Thyroid gland (tissue), 4 donors: ENCODE results near the gene KRT79. TPM values are rescaled to one million over a fixed set of nuclear protein-coding genes. Genes with fewer than 3 reads are reported as not detected.

Experiments used
- DNase-seq, 2 donors: peaks; one replicate each; pipeline ENCODE4 v3.0.0-alpha.2; 2019
- H3K27ac ChIP-seq, 3 donors: fragments of 200-600 bp; sonication (generic); 1 replicate in 2 of 3; 2 replicates in 1 of 3; pipeline ENCODE4 v1.5.1; 2016 to 2019; ENCODE audit warnings: mild to moderate bottlenecking in 1 of 3, moderate library complexity in 1 of 3
- H3K27me3 ChIP-seq: fragments of 200-600 bp; sonication (generic); one replicate; pipeline ENCODE4 v1.5.1; 2019
- H3K36me3 ChIP-seq, 2 donors: fragments of 200-600 bp; sonication (generic); one replicate each; pipeline ENCODE4 v1.5.1; 2016 to 2019
- H3K4me1 ChIP-seq, 2 donors: fragments of 200-600 bp; sonication (generic); one replicate each; pipeline ENCODE4 v1.5.1; 2017 to 2019
- H3K4me3 ChIP-seq, 3 donors: fragments of 200-600 bp; sonication (generic); replicated peaks in 1 of 3; 1 replicate in 2 of 3; 2 replicates in 1 of 3; pipeline ENCODE4 v1.5.1; 2016; ENCODE audit warnings: mild to moderate bottlenecking in 1 of 3
- H3K9me3 ChIP-seq: fragments of 200-600 bp; sonication (generic); one replicate; pipeline ENCODE4 v1.5.1; 2017
- POLR2A ChIP-seq, 2 donors: fragments of 450-650 bp; IDR thresholded peaks; one replicate each; pipeline ENCODE4 v1.6.1; 2017; ENCODE audit warnings: antibody characterized with exemption in 2 of 2, mild to moderate bottlenecking in 2 of 2, moderate library complexity in 1 of 2
- WGBS, 2 donors: methylation state at CpG; one replicate each; pipeline ENCODE4 v1.1.5; 2017; 5-methylcytosine and 5-hydroxymethylcytosine counted together
- intact Hi-C: fragments of 100-400 bp; cut with DNase I; formaldehyde crosslinking; loops from one replicate; pipeline ENCODE4 v1.15.1; 2023
- total RNA-seq, 4 donors: library from RNA; depleted of rRNA; stranded (reverse); fragments of >200 nt; gene quantifications; one replicate each; pipeline ENCODE4 v1.2.3, GENCODE V29; 2016
- TF ChIP-seq, protein P1 (sequence below), 6 experiments: fragments of 200-600 bp in 3 of 6; fragments of 450-650 bp in 3 of 6; sonication (generic) in 3 of 6; IDR thresholded peaks; one replicate each; pipeline ENCODE4 v1.5.1; 2016 to 2019; ENCODE audit warnings: antibody characterized with exemption in 6 of 6, mild to moderate bottlenecking in 2 of 6, inconsistent platforms in 1 of 6, moderate library complexity in 1 of 6

The KRT79 gene
- total RNA-seq, 4 donors from 2014 or later = not detected

DNA sequence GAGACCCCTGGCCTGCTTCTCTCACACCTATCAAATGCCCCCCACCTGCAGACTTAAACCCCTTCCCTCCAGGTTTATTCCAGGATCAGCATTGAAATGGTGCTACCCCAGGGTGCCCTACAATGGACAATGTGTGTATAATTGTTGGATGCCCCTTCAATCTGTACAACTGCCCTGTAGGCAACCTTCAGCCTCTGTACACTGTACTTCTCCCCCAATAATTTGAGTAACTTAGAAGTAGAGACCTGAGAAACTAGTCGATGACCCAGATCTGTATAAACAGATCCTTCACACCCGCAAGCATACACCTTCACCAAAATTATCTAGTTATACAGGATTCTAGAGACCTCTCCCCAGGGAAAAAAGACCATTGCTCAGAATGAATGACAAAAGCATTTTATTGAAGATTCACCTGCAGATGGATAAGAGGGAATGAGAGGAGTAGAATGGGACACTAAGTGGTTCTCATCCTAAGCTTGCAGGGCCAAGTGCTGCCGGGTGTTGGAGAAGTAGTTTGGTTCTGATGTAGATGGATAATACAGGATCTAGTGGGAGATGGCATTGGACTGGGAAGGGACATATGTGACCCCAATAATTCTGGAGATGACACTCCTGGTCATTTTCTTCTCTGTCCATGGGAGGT, 27.8 kb downstream of the KRT79 start:
- Histone ChIP-seq H3K36me3 (no peaks in the 10 kb centered on the region), H3K4me1 (peaks cover 8 to 18% of the 10 kb centered on the region in 2 donors), H3K4me3 (no peak overlapping the region), H3K9me3 (no peaks in the 10 kb centered on the region), H3K27me3 (no peaks in the 10 kb centered on the region), H3K27ac (no peak overlapping the region)
- no peak for DNase-seq
- TF ChIP-seq, protein P1, sequence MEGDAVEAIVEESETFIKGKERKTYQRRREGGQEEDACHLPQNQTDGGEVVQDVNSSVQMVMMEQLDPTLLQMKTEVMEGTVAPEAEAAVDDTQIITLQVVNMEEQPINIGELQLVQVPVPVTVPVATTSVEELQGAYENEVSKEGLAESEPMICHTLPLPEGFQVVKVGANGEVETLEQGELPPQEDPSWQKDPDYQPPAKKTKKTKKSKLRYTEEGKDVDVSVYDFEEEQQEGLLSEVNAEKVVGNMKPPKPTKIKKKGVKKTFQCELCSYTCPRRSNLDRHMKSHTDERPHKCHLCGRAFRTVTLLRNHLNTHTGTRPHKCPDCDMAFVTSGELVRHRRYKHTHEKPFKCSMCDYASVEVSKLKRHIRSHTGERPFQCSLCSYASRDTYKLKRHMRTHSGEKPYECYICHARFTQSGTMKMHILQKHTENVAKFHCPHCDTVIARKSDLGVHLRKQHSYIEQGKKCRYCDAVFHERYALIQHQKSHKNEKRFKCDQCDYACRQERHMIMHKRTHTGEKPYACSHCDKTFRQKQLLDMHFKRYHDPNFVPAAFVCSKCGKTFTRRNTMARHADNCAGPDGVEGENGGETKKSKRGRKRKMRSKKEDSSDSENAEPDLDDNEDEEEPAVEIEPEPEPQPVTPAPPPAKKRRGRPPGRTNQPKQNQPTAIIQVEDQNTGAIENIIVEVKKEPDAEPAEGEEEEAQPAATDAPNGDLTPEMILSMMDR (IDR thresholded peaks at IDR 0.05) = no peak
- no peak for TF ChIP-seq POLR2A (IDR thresholded peaks at IDR 0.05)
- intact Hi-C loops = no loop called here
- 91 to 93% methylated on average over 3 of the region's 3 CpGs for WGBS, 2 donors

DNA sequence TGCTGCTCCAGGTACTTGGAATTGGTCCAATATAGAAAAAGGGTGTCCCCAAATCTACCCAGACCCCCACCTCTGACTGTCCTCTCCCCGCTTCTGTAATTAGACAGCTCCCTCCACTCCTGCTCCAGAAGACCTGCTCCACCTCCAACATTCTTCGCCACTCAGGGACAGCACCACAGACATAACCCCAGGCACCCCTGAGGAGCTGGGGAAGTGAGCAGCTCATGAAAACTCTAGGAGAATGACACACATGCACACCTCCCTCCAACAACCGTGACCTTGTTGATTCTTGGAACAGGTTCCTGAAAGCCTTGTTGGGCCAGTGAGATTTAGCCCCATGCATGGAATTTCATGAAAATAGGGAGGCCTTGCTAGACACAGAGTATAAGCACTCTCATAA, 28.4 kb downstream of the KRT79 start:
- intact Hi-C loops = no loop called here
- 32 to 39% methylated on average over 3 of the region's 3 CpGs for WGBS, 2 donors
- TF ChIP-seq, protein P1 (IDR thresholded peaks at IDR 0.05) = no peak
- TF ChIP-seq POLR2A (IDR thresholded peaks at IDR 0.05) = no peak
- Histone ChIP-seq H3K4me3 (no peak overlapping the region), H3K27me3 (no peaks in the 10 kb centered on the region), H3K9me3 (no peaks in the 10 kb centered on the region), H3K4me1 (peaks cover 11 to 22% of the 10 kb centered on the region in 2 donors), H3K27ac (no peak overlapping the region), H3K36me3 (no peaks in the 10 kb centered on the region)
- peak; percentile 68 to 71 for DNase-seq

DNA sequence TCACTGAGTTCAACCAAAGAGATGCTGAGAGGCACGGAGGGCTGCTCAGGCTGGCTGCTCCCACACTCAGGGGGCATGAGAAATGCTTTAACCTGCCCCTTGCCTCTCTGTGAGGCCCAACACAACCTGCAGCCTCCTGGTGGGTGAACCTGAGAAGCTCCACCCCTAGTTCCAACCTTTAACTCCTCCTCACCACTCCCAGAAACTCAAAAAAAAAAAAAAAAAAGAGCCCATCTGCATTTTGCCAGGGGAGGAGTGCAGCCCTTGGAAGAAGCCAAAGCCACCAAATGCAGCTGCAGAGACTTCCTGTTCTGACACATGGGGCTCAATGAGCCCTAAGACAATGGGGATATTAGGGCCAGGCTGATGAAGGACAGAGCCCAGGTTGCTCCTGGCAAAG, 29.1 kb downstream of the KRT79 start:
- no peak overlapping the region for H3K27ac ChIP-seq
- H3K27me3 ChIP-seq = no peaks in the 10 kb centered on the region
- H3K4me1 ChIP-seq = peaks cover 18 to 29% of the 10 kb centered on the region in 2 donors
- no peak overlapping the region for H3K4me3 ChIP-seq
- no peaks in the 10 kb centered on the region for H3K9me3 ChIP-seq
- TF ChIP-seq, protein P1 (IDR thresholded peaks at IDR 0.05) = no peak
- TF ChIP-seq POLR2A (IDR thresholded peaks at IDR 0.05) = no peak
- 50 to 63% methylated on average over 1 of the region's 1 CpG for WGBS, 2 donors
- DNase-seq = no peak
- intact Hi-C loops = no loop called here
- H3K36me3 ChIP-seq = no peaks in the 10 kb centered on the region

DNA sequence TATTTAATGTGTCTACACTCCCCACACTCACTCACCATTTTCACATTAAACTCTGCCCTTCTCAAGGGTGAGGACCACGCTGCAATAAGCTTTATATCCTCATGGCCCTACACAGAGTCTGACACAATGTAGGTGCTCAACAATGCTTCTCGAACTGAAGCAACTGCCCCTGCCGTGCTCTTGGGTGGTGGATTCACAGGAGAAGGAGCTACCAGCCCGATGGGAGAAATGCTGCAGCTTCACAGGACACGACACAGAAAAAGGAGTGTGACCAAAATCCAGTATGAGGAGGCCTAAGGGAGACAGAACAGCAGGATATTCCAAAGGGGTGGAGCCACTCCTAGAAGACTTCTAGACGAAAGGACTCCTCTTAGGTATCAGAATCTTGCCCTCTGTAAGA, 31.7 kb downstream of the KRT79 start:
- Histone ChIP-seq H3K27me3 (no peaks in the 10 kb centered on the region), H3K27ac (no peak overlapping the region), H3K9me3 (no peaks in the 10 kb centered on the region), H3K36me3 (no peaks in the 10 kb centered on the region), H3K4me1 (peaks cover 18 to 39% of the 10 kb centered on the region in 2 donors), H3K4me3 (no peak overlapping the region)
- no peak for DNase-seq
- WGBS, 2 donors = 74 to 83% methylated on average over 6 of the region's 6 CpGs
- intact Hi-C loops = no loop called here
- no peak for TF ChIP-seq POLR2A (IDR thresholded peaks at IDR 0.05)
- TF ChIP-seq, protein P1 (IDR thresholded peaks at IDR 0.05) = no peak

DNA sequence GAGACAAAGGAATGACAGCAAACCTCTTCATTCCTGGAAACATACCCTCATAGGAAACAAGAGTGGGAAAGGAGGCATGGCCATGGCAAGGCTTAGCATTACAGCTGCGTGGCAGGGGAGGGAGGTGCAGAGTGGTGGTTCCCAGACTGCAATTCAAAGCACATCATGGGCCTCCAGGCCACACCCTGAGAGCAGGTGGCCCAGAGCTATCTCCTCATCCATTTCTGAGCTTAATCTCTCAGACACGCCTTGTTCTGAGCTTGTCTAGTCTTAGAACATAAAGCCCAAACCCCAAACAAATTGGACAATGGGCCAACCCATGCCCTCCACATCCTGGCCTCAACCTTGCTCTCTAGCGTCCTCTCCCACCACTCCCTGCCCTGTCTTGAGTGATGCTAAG, 32.3 kb downstream of the KRT79 start:
- TF ChIP-seq, protein P1 (IDR thresholded peaks at IDR 0.05) = no peak
- no peak for TF ChIP-seq POLR2A (IDR thresholded peaks at IDR 0.05)
- 77 to 83% methylated on average over 3 of the region's 3 CpGs for WGBS, 2 donors

More for the DNA sequence above, 32.3 kb downstream of the KRT79 start:
- DNase-seq = no peak
- intact Hi-C loops = no loop called here
- peaks cover 18 to 39% of the 10 kb centered on the region in 2 donors for H3K4me1 ChIP-seq
- peak overlapping the region in 1 of 3 donors; percentile 72 for H3K27ac ChIP-seq
- H3K27me3 ChIP-seq = no peaks in the 10 kb centered on the region
- H3K36me3 ChIP-seq = no peaks in the 10 kb centered on the region
- no peak overlapping the region for H3K4me3 ChIP-seq
- H3K9me3 ChIP-seq = no peaks in the 10 kb centered on the region
